B cell (primary cell): ENCODE results near the gene PIP4K2C.

Experiments used
- CTCF ChIP-seq: fragments of 200-600 bp; IDR thresholded peaks from one replicate; pipeline ENCODE4 v1.8.0; 2022; ENCODE audit warnings: antibody characterized with exemption, mild to moderate bottlenecking
- EZH2 ChIP-seq: IDR thresholded peaks from 2 replicates; pipeline ENCODE4 v1.6.1; 2012; ENCODE audit warnings: borderline replicate concordance, low read depth, mild to moderate bottlenecking, moderate library complexity, low read length; ENCODE audit not compliant: insufficient read depth, poor library complexity, severe bottlenecking

GRCh38 chr12:57614178-57614947 lies 23.4 kb downstream of the PIP4K2C start:
- TF ChIP-seq EZH2 = no peak
- no peak for TF ChIP-seq CTCF
